K562 (cell line): ENCODE results near the gene RIN3. TPM values are rescaled to one million over a fixed set of nuclear protein-coding genes. Genes with fewer than 3 reads are reported as not detected.
"Not testable (repeated sequence)": the region's sequence is repeated elsewhere in the genome, so short reads cannot be mapped to it uniquely, and the experiment has no call there.

Experiments
- ATAC-seq: fragments of 200-7000 bp; cut with Tn5 transposase; 3 replicates; pipeline ENCODE4 v1.9.1; 2020; ENCODE audit warnings: moderate library complexity
- BruUV-seq: library from RNA; stranded (reverse); fragments of 400-500 nt; replicated peaks from 2 replicates; lab custom pipeline; 2021; lab: Mats Ljungman, UMichigan
- CTCF ChIA-PET: fragments of 300-600 bp; formaldehyde crosslinking; extraction: SDS; loops from one replicate; lab custom pipeline; 2021; ENCODE audit warnings: low intra/inter-chr PET ratio; lab: Yijun Ruan, JAX
- POLR2A ChIA-PET: fragments of 300-600, 350-650 bp; sonication (Branson Sonifier 250); formaldehyde crosslinking; extraction: SDS; loops from one replicate; lab custom pipeline; 2021; ENCODE audit warnings: antibody characterized with exemption, inconsistent platforms; lab: Yijun Ruan, JAX
- DNase-seq, 4 experiments: peaks; one replicate each; pipeline versions ENCODE4 v3.0.0 to v3.0.0-alpha.2; 2011 to 2018; ENCODE audit warnings: low spot score in 3 of 4, mixed read lengths in 3 of 4; ENCODE audit errors: extremely low read depth in 1 of 4
- FAIRE-seq: peaks from 2 replicates; lab custom pipeline; 2011; peaks lifted over from hg19 to GRCh38; lab: Jason Lieb, UNC
- H2AFZ ChIP-seq: 2 replicates; pipeline ENCODE4 v1.6.0; 2011; ENCODE audit warnings: low read depth, low read length, control low read depth, inconsistent platforms
- H3K27ac ChIP-seq: fragments of 200-600 bp; 3 replicates; pipeline ENCODE4 v1.8.0; 2011; ENCODE audit warnings: low read depth, mild to moderate bottlenecking, control low read depth, inconsistent platforms, low read length, moderate library complexity, mixed read lengths; ENCODE audit errors: extremely low read depth
- H3K27me3 ChIP-seq, 2 experiments: fragments of 300-600 bp in 1 of 2; 2 replicates in 1 of 2; 3 replicates in 1 of 2; pipeline versions ENCODE4 v1.6.0 to v1.8.0; 2011; ENCODE audit warnings: inconsistent platforms in 2 of 2, low read length in 2 of 2, mild to moderate bottlenecking in 1 of 2, mixed read lengths in 1 of 2, moderate library complexity in 1 of 2; ENCODE audit not compliant: control insufficient read depth in 2 of 2, insufficient read depth in 2 of 2
- H3K36me3 ChIP-seq: fragments of 300-600 bp; 3 replicates; pipeline ENCODE4 v1.8.0; 2011; ENCODE audit warnings: mild to moderate bottlenecking, low read length, inconsistent platforms; ENCODE audit not compliant: control insufficient read depth, insufficient read depth
- H3K4me1 ChIP-seq, 2 experiments: fragments of 200-600 bp in 1 of 2; replicated peaks in 1 of 2; 2 replicates in 1 of 2; 3 replicates in 1 of 2; pipeline versions ENCODE4 v1.5.1 to v1.8.0; 2011; ENCODE audit warnings: inconsistent platforms in 2 of 2, low read length in 2 of 2, mild to moderate bottlenecking in 1 of 2, mixed read lengths in 1 of 2, moderate library complexity in 1 of 2; ENCODE audit not compliant: control insufficient read depth in 2 of 2, insufficient read depth in 2 of 2
- H3K4me2 ChIP-seq: 2 replicates; pipeline ENCODE4 v1.6.1; 2011; ENCODE audit warnings: low read length, control low read depth, inconsistent platforms, mixed read lengths; ENCODE audit not compliant: insufficient read depth
- H3K4me3 ChIP-seq: fragments of 200-600 bp; sonication (generic), shearing (Covaris generic); 2 replicates; pipeline ENCODE4 v1.5.1; 2016; ENCODE audit warnings: control low read depth, inconsistent platforms
- H3K79me2 ChIP-seq: fragments of 200-600 bp; 3 replicates; pipeline ENCODE4 v1.8.0; 2011; ENCODE audit warnings: low read length, inconsistent platforms; ENCODE audit not compliant: control insufficient read depth, insufficient read depth
- H3K9ac ChIP-seq, 2 experiments: 2 replicates each; pipeline versions ENCODE4 v1.6.0 to v1.6.1; 2011; ENCODE audit warnings: low read depth in 2 of 2, low read length in 2 of 2, control low read depth in 1 of 2, inconsistent platforms in 1 of 2, mild to moderate bottlenecking in 1 of 2, mixed read lengths in 1 of 2; ENCODE audit not compliant: insufficient read depth in 1 of 2
- H3K9me1 ChIP-seq: one replicate; pipeline ENCODE4 v1.6.0; 2011; ENCODE audit warnings: inconsistent platforms, mild to moderate bottlenecking, low read length, moderate library complexity; ENCODE audit not compliant: control insufficient read depth, insufficient read depth
- H3K9me3 ChIP-seq: replicated peaks from 2 replicates; pipeline ENCODE4 v1.5.1; 2011; ENCODE audit warnings: low read depth, low read length, inconsistent platforms; ENCODE audit not compliant: control insufficient read depth, insufficient read depth
- H4K20me1 ChIP-seq: replicated peaks from 2 replicates; pipeline ENCODE4 v1.6.1; 2011; ENCODE audit warnings: low read length, inconsistent platforms, mixed read lengths; ENCODE audit not compliant: control insufficient read depth, insufficient read depth
- ETV1 ChIP-seq: fragments of 450-650 bp; conservative IDR thresholded peaks from 2 replicates; pipeline ENCODE4 v1.6.1; 2016; ENCODE audit warnings: missing genetic modification characterization, control low read depth, low read depth, missing compliant biosample characterization
- MAFK ChIP-seq: IDR thresholded peaks from 2 replicates; pipeline ENCODE4 v1.6.1; 2011; ENCODE audit warnings: low read length, improper control_type of control experiment
- ZNF436 ChIP-seq: fragments of 250-450, 450-650 bp; sonication (Bioruptor Pico); formaldehyde crosslinking; IDR thresholded peaks from 2 replicates; pipeline ENCODE4 v1.7.0; 2020; ENCODE audit warnings: mild to moderate bottlenecking
- WGBS: fragments of 100-300 bp; shearing (Covaris generic); methylation state at CpG from one replicate; pipeline ENCODE4 v1.1.6; 2016; ENCODE audit warnings: low coverage, mixed read lengths; ENCODE audit not compliant: insufficient coverage; ENCODE audit errors: missing lambda C conversion rate; 5-methylcytosine and 5-hydroxymethylcytosine counted together
- in situ Hi-C: fragments of 300-500 bp; cut with MboI; formaldehyde crosslinking; loops from 4 replicates; pipeline ENCODE4 v1.15.0; 2018; ENCODE audit warnings: inconsistent platforms, mixed read lengths
- intact Hi-C: fragments of 100-400 bp; cut with micrococcal nuclease; formaldehyde crosslinking; loops from 2 replicates; pipeline ENCODE4 v1.14.2; 2022
- polyA plus RNA-seq, 8 experiments: library from polyadenylated mRNA; depleted of rRNA in 4 of 8; stranded (reverse) in 5 of 8; unstranded in 3 of 8; fragments of >200 nt; fragmentation: Nextera tagmentation in 2 of 8; fragmentation: Illumina TruSeq in 1 of 8; extraction: Ambion mirVana in 2 of 8; extraction: Trizol in 1 of 8; gene quantifications; 2 replicates each; pipeline versions ENCODE4 v1.2.1 to v1.2.3, GENCODE V29; 2011 to 2014; ENCODE audit warnings: inconsistent platforms in 1 of 8, missing spikeins in 1 of 8
- total RNA-seq, 7 experiments: library from RNA; depleted of rRNA in 6 of 7; stranded (reverse); fragments of >200 nt in 6 of 7; fragmentation: Illumina TruSeq in 2 of 7; extraction: Trizol in 2 of 7; gene quantifications; 2 replicates each; pipeline versions ENCODE4 v1.2.1 to v1.2.3, GENCODE V29; 2011 to 2021; ENCODE audit warnings: low replicate concordance in 1 of 7

The RIN3 gene
- total and polyA plus RNA-seq, 9 of the 15 experiments (the other 6 are each of a cell fraction or from before 2014, with no cell fraction given) = 0.01 to 0.49 (median 0.08) TPM; not detected in 5

- ChIA-PET POLR2A (no interaction called here), CTCF (no interaction called here)
- Histone ChIP-seq H3K27me3 (0 out of 5 replicates have a peak, but pooled peaks cover 0 to 4% of the 10 kb centered on the region in 2 experiments), H3K9me3 (no peaks in the 10 kb centered on the region), H4K20me1 (no peaks in the 10 kb centered on the region), H2AFZ (no peak overlapping the region), H3K9ac (no peak overlapping the region), H3K4me3 (no peak overlapping the region), H3K36me3 (no peaks in the 10 kb centered on the region), H3K9me1 (no peaks in the 10 kb centered on the region), H3K79me2 (no peaks in the 10 kb centered on the region), H3K4me2 (no peak overlapping the region), H3K27ac (no peak overlapping the region), H3K4me1 (no peaks in the 10 kb centered on the region; a peak in 1 of 5 replicates)
- DNase-seq (no peak), FAIRE-seq (no peak), ATAC-seq (no peak)
- intact Hi-C loops (no loop called here), in situ Hi-C loops (no loop called here)
- no TSS peak for BruUV-seq
- TF ChIP-seq MAFK = no peak
- no peak for TF ChIP-seq ZNF436
- no peak for TF ChIP-seq ETV1
- WGBS = 0% methylated on average over 4 of the region's 4 CpGs
Measured at GRCh38 chr14:92679246-92679645, 165.7 kb downstream of the RIN3 start.

DNA sequence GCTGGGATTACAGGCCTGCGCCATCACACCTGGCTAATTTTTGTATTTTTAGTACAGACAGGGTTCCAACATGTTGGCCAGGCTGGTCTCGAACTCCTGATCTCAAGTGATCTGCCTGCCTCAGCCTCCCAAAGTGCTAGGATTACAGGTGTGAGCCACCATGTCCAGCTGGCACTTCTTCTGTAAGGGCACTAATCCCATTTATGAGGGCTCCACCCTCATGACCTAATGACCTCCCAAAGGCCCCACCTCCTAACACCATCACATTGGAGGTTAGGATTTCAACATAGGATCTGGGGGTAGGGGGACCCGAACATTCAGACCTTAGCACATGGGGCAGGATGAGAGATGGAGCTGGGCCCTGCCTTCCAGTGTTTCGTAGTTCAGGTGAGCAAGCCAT, 166.7 kb downstream of the RIN3 start:
- H3K9ac ChIP-seq, ATAC-seq, H4K20me1 ChIP-seq, DNase-seq, BruUV-seq, H3K9me1 ChIP-seq, H3K27me3 ChIP-seq, FAIRE-seq, H3K4me2 ChIP-seq, H3K4me1 ChIP-seq, H3K9me3 ChIP-seq, in situ Hi-C loops, H3K4me3 ChIP-seq, POLR2A ChIA-PET, CTCF ChIA-PET, H2AFZ ChIP-seq, H3K79me2 ChIP-seq, H3K27ac ChIP-seq, H3K36me3 ChIP-seq: not testable (repeated sequence)
- intact Hi-C loops = loop anchor here (2.0 kb wide), 1 partner anchor 92 kb away; no protein-coding TSS in a partner anchor
- WGBS = 17% methylated on average over 3 of the region's 4 CpGs
